Heart right ventricle (tissue), 16 donors: ENCODE measurements around the gene CDRT4. TPM values are rescaled to one million over a fixed set of nuclear protein-coding genes. Genes with fewer than 3 reads are reported as not detected.

Experiments used
- ATAC-seq, 8 donors: fragments of 200-7000 bp; cut with Tn5 transposase; one replicate each; pipeline ENCODE4 v1.9.1; 2020; ENCODE audit warnings: mild to moderate bottlenecking in 8 of 8, moderate library complexity in 8 of 8, moderate number of reproducible peaks in 1 of 8
- DNase-seq, 2 donors: peaks; one replicate each; pipeline ENCODE4 v3.0.0-alpha.2; 2020
- H3K27ac ChIP-seq, 10 donors: fragments of 200-600 bp; sonication (generic) in 2 of 10; one replicate each; pipeline versions ENCODE4 v1.5.0 to v1.8.0; 2020 to 2022; ENCODE audit warnings: mild to moderate bottlenecking in 3 of 10
- H3K27me3 ChIP-seq, 7 donors: fragments of 200-600 bp; one replicate each; pipeline ENCODE4 v1.8.0; 2021 to 2022; ENCODE audit warnings: mild to moderate bottlenecking in 2 of 7
- H3K36me3 ChIP-seq, 9 donors: fragments of 200-600 bp; sonication (generic) in 1 of 9; one replicate each; pipeline versions ENCODE4 v1.5.0 to v1.8.0; 2020 to 2022; ENCODE audit warnings: mild to moderate bottlenecking in 2 of 9
- H3K4me1 ChIP-seq, 9 donors: fragments of 200-600 bp; sonication (generic) in 1 of 9; one replicate each; pipeline versions ENCODE4 v1.5.0 to v1.8.0; 2020 to 2022; ENCODE audit warnings: mild to moderate bottlenecking in 4 of 9
- H3K4me3 ChIP-seq, 10 donors: fragments of 200-600 bp; sonication (generic) in 2 of 10; one replicate each; pipeline versions ENCODE4 v1.5.0 to v1.8.0; 2020 to 2022; ENCODE audit warnings: mild to moderate bottlenecking in 7 of 10, moderate library complexity in 2 of 10
- H3K9me3 ChIP-seq, 11 donors: fragments of 200-600 bp in 10 of 11; sonication (generic) in 2 of 11; one replicate each; pipeline versions ENCODE4 v1.5.0 to v1.8.0; 2013 to 2022; ENCODE audit warnings: mild to moderate bottlenecking in 2 of 11, control low read depth in 1 of 11, moderate library complexity in 1 of 11
- CTCF ChIP-seq, 9 donors: fragments of 200-600 bp; sonication (generic) in 2 of 9; IDR thresholded peaks; one replicate each; pipeline versions ENCODE4 v1.5.0 to v1.8.0; 2021 to 2022; ENCODE audit warnings: antibody characterized with exemption in 9 of 9, mild to moderate bottlenecking in 5 of 9, moderate library complexity in 1 of 9
- WGBS, 2 donors: extraction: QIAGEN DNeasy Blood & Tissue Kit; methylation state at CpG; one replicate each; pipeline ENCODE4 v1.1.7; 2013; ENCODE audit warnings: inconsistent platforms in 1 of 2; 5-methylcytosine and 5-hydroxymethylcytosine counted together
- intact Hi-C, 10 donors: fragments of 100-400 bp; cut with DNase I; formaldehyde crosslinking; loops; one replicate each; pipeline versions ENCODE4 v1.11.1 to v1.14.2; 2022
- polyA plus RNA-seq, 2 donors: library from polyadenylated mRNA; stranded (reverse); fragments of 200-250 nt; gene quantifications; one replicate each; pipeline ENCODE4 v1.2.3, GENCODE V29; 2013
- total RNA-seq, 10 donors: library from RNA; stranded (reverse); fragmentation: NEBNext Ultra II Directional in 3 of 10; extraction: Animal tissue kit (Norgen Biotek cat#: 25700) in 3 of 10; gene quantifications; one replicate each; pipeline versions ENCODE4 v1.2.1 to v1.2.4, GENCODE V29; 2021 to 2023
- donor health status: Arrhythmogenic right ventricular cardiomyopathy.
- donor health status: ischemic (EF 13 %, LVEDD 7.1; RV severe dilation, severe dysfunction).
- donor health status: healthy with polysubstance abuse.
- donor health status: DM: no; HTN: yes; CAD: no.
- donor health status: DM: no; HTN: no; CAD: no.
- donor health status: ischemic (EF 25% LVEDD 6.9; RV normal size, moderate dysfunction).
- donor health status: ischemic (EF 25% LVEDD 5.7; RV mildly dilated, moderate dysfunction).
- donor health status: healthy.
- donor health status: DM: yes; HTN: yes; CAD: no.
- donor health status: Ischemic cardiomyopathy.
- donor health status: ischemic (EF 35%, LVEDD 5.7; RV mildly dilated, moderate dysfunction).
- donor health status: nonischemic (EF 11% LVEDD 7.7; RV severe dilation, severe dysfunction).
- donor health status: DM: yes; HTN: yes; CAD: no.
- donor health status: PGD.
- donor health status: ischemic (EF 29% LVEDD 5.4; RV normal size, mild dysfunction).
- donor health status: nonischemic (EF 23%, LVEDD 6.1; RV moderate dilation, normal function).

The CDRT4 gene
- total and polyA plus RNA-seq, 12 donors, result 0.45 to 4.2 (median 0.92) TPM; not detected in 2

- no peak for ATAC-seq
- Histone ChIP-seq H3K4me3 (no peak overlapping the region), H3K36me3 (no peaks in the 10 kb centered on the region), H3K4me1 (peaks cover 5 to 46% (median 29%) of the 10 kb centered on the region in 9 donors), H3K27ac (no peak overlapping the region), H3K27me3 (no peaks in the 10 kb centered on the region), H3K9me3 (no peaks in the 10 kb centered on the region)
- TF ChIP-seq CTCF (IDR thresholded peaks at IDR 0.05), result no peak
- no peak for DNase-seq
- intact Hi-C loops, result loop anchor here in 1 of 10 donors (10.0 kb wide), 1 partner anchor 141 kb away; the partner anchor contains the start of gene PMP22
- 62% methylated on average over 5 of the region's 5 CpGs for WGBS, 2 donors
Measured at GRCh38 chr17:15406081-15406480, 61.3 kb downstream of the CDRT4 start.

- 87 to 97% methylated on average over 6 of the region's 6 CpGs for WGBS, 2 donors
- Histone ChIP-seq H3K36me3 (no peaks in the 10 kb centered on the region), H3K9me3 (no peaks in the 10 kb centered on the region), H3K27ac (peak overlapping the region in 2 of 10 donors; percentile 40 to 41), H3K4me3 (no peak overlapping the region), H3K4me1 (peaks cover 5 to 37% (median 24%) of the 10 kb centered on the region in 9 donors), H3K27me3 (no peaks in the 10 kb centered on the region)
- intact Hi-C loops, result loop anchor here in 1 of 10 donors (10.0 kb wide), 1 partner anchor 140 kb away; the partner anchor contains the start of gene PMP22
- DNase-seq (no peak), ATAC-seq (no peak)
- TF ChIP-seq CTCF (IDR thresholded peaks at IDR 0.05), result no peak
Measured at GRCh38 chr17:15405058-15405415, 62.4 kb downstream of the CDRT4 start.

GRCh38 chr17:15404106-15405057 is 63.0 kb downstream of the CDRT4 start:
- Histone ChIP-seq H3K4me3 (no peak overlapping the region), H3K27ac (peak overlapping the region in 4 of 10 donors; percentile 33 to 41 (median 40)), H3K9me3 (no peaks in the 10 kb centered on the region), H3K27me3 (no peaks in the 10 kb centered on the region), H3K36me3 (no peaks in the 10 kb centered on the region), H3K4me1 (peaks cover 5 to 34% (median 23%) of the 10 kb centered on the region in 9 donors)
- intact Hi-C loops, result loop anchor here in 1 of 10 donors (10.0 kb wide), 1 partner anchor 140 kb away; the partner anchor contains the start of gene PMP22
- no peak for DNase-seq
- 73% methylated on average over 20 of the region's 20 CpGs for WGBS, 2 donors
- no peak for TF ChIP-seq CTCF (IDR thresholded peaks at IDR 0.05)
- peak in 3 of 8 donors; percentile 11 to 38 (median 25) for ATAC-seq

GRCh38 chr17:15403276-15403939 is 64.0 kb downstream of the CDRT4 start:
- intact Hi-C loops, result loop anchor here in 1 of 10 donors (10.0 kb wide), 1 partner anchor 139 kb away; the partner anchor contains the start of gene PMP22
- Histone ChIP-seq H3K9me3 (no peaks in the 10 kb centered on the region), H3K36me3 (no peaks in the 10 kb centered on the region), H3K27ac (peak overlapping the region in 3 of 10 donors; percentile 10 to 41 (median 14)), H3K27me3 (no peaks in the 10 kb centered on the region), H3K4me3 (no peak overlapping the region), H3K4me1 (peaks cover 6 to 39% (median 33%) of the 10 kb centered on the region in 9 donors)
- TF ChIP-seq CTCF (IDR thresholded peaks at IDR 0.05), result no peak
- WGBS, 2 donors, result 81 to 95% methylated on average over 3 of the region's 3 CpGs
- DNase-seq, result no peak
- peak; percentile 37 to 79 (median 60) for ATAC-seq
